Mesothelial cell of epicardium (in vitro differentiated cells): ENCODE results near the gene CSAD. TPM values are rescaled to one million over a fixed set of nuclear protein-coding genes. Genes with fewer than 3 reads are reported as not detected.

Source experiments
- DNase-seq, 2 experiments: peaks; one replicate each; pipeline ENCODE4 v3.0.0; 2021; ENCODE audit warnings: low spot score in 2 of 2; ENCODE audit not compliant: unreplicated experiment in 2 of 2
- H3K27ac Mint-ChIP-seq: 2 replicates; pipeline ENCODE4 v1.8.0; 2021; ENCODE audit warnings: mixed read lengths
- H3K27me3 Mint-ChIP-seq: 2 replicates; pipeline ENCODE4 v1.8.0; 2021; ENCODE audit warnings: low read depth, mixed read lengths
- H3K36me3 Mint-ChIP-seq: 2 replicates; pipeline ENCODE4 v1.8.0; 2021; ENCODE audit warnings: mixed read lengths
- H3K4me1 Mint-ChIP-seq: 2 replicates; pipeline ENCODE4 v1.8.0; 2021; ENCODE audit warnings: mixed read lengths
- H3K4me3 Mint-ChIP-seq: 2 replicates; pipeline ENCODE4 v1.8.0; 2021; ENCODE audit warnings: mild to moderate bottlenecking, moderate library complexity, mixed read lengths
- H3K9me3 Mint-ChIP-seq: 2 replicates; pipeline ENCODE4 v1.8.0; 2021; ENCODE audit warnings: mixed read lengths
- total RNA-seq: library from RNA; stranded (reverse); gene quantifications from 3 replicates; pipeline ENCODE4 v1.2.1, GENCODE V29; 2021
- TF ChIP-seq, protein P1 (sequence below): fragments of 200-600 bp; sonication (generic); IDR thresholded peaks from one replicate; pipeline ENCODE4 v1.5.0; 2021; ENCODE audit warnings: antibody characterized with exemption; ENCODE audit not compliant: unreplicated experiment

Gene CSAD
- total RNA-seq, 1 donor from 2014 or later = 129 TPM

DNA sequence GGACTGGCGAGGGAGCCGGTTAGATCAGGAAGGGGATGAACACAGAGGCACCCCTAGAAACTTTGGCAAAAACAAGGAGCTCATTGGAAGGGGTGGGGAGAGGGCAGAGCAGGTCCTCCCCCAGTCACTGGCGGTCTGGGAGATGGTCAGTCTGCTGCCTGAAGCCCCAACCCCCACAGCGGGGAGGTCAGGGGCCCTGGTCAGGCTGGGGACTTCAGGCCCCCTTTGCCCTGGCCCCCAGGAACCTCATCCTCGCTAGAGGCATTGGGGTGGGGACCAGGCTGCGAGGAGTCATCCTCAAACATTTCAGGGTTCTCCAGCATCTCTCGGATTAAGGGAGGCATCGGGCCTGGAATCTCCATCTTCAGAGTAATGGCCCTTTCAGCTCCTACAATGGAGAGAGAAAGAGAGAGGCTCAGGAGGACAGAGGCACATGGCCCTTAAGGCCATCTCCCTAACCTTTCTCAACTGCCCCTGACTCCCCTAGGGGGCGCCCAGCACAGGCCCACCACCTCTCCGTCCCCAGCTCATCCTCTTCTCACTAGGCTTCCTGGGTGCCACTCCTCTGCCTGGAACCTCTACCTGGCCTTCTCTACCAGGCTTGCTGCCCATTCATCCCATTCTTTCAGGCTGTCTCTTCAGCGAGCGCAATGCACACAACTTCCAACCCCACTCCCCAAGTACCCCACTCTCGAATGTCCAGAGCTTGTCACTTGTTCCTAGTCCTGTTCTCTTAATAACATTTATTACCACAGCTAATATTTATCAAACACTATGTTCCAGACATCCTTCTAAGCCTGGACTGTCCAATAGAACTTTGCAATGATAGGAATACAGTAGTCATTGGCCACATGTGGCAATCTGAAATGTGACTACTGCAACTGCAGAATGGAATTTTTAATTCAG is 31.0 kb upstream of the CSAD start:
- H3K4me3 Mint-ChIP-seq = no peak overlapping the region
- H3K27me3 Mint-ChIP-seq = no peaks in the 10 kb centered on the region

GRCh38 chr12:53210843-53211242 is 30.1 kb upstream of the CSAD start:
- Mint-ChIP-seq H3K27ac (no peak overlapping the region), H3K4me3 (no peak overlapping the region)

More for the DNA sequence above, 31.0 kb upstream of the CSAD start:
- peaks cover 14% of the 10 kb centered on the region for H3K4me1 Mint-ChIP-seq
- H3K9me3 Mint-ChIP-seq = no peaks in the 10 kb centered on the region
- TF ChIP-seq, protein P1, sequence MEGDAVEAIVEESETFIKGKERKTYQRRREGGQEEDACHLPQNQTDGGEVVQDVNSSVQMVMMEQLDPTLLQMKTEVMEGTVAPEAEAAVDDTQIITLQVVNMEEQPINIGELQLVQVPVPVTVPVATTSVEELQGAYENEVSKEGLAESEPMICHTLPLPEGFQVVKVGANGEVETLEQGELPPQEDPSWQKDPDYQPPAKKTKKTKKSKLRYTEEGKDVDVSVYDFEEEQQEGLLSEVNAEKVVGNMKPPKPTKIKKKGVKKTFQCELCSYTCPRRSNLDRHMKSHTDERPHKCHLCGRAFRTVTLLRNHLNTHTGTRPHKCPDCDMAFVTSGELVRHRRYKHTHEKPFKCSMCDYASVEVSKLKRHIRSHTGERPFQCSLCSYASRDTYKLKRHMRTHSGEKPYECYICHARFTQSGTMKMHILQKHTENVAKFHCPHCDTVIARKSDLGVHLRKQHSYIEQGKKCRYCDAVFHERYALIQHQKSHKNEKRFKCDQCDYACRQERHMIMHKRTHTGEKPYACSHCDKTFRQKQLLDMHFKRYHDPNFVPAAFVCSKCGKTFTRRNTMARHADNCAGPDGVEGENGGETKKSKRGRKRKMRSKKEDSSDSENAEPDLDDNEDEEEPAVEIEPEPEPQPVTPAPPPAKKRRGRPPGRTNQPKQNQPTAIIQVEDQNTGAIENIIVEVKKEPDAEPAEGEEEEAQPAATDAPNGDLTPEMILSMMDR = no peak
- H3K27ac Mint-ChIP-seq = no peak overlapping the region
- H3K36me3 Mint-ChIP-seq = peaks cover 18% of the 10 kb centered on the region
- DNase-seq = no peak

DNA sequence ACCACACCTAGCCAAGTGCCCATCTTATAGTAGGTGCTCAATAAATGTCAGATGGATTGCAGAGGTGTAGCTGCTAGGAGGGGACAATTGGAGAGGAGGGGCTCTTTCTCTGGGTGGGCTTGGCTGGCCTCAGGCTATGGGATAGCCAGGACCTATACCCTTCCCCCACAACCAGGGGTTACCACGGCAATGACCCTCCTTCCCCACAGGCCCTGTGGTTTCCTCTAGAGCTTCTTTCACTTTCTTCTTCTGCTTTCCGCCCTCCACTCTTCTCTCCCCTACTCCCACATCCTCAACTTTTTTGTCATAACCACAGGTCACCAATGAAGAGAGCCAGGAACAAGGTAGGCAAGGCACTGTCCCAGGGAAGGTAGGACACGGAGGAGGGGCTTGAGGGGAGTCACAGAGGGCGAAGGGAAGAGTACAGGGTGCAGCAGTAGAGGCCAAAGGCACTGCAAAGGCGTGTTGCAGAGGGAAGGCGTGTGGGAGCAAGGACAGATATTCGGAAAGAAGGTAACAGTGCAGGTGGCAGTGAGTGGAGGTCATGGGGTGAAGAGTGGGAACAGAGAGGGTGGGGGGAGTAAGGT is 28.2 kb upstream of the CSAD start:
- H3K36me3 Mint-ChIP-seq = peaks cover 18% of the 10 kb centered on the region
- H3K4me3 Mint-ChIP-seq = no peak overlapping the region
- no peak for DNase-seq
- no peaks in the 10 kb centered on the region for H3K27me3 Mint-ChIP-seq
- H3K9me3 Mint-ChIP-seq = no peaks in the 10 kb centered on the region
- H3K4me1 Mint-ChIP-seq = peaks cover 5% of the 10 kb centered on the region
- no peak overlapping the region for H3K27ac Mint-ChIP-seq
- TF ChIP-seq, protein P1 = no peak

More at GRCh38 chr12:53210843-53211242, 30.1 kb upstream of the CSAD start:
- TF ChIP-seq, protein P1 = no peak
- no peak for DNase-seq
- peaks cover 18% of the 10 kb centered on the region for H3K36me3 Mint-ChIP-seq
- no peaks in the 10 kb centered on the region for H3K9me3 Mint-ChIP-seq
- H3K27me3 Mint-ChIP-seq = no peaks in the 10 kb centered on the region
- peaks cover 6% of the 10 kb centered on the region for H3K4me1 Mint-ChIP-seq

DNA sequence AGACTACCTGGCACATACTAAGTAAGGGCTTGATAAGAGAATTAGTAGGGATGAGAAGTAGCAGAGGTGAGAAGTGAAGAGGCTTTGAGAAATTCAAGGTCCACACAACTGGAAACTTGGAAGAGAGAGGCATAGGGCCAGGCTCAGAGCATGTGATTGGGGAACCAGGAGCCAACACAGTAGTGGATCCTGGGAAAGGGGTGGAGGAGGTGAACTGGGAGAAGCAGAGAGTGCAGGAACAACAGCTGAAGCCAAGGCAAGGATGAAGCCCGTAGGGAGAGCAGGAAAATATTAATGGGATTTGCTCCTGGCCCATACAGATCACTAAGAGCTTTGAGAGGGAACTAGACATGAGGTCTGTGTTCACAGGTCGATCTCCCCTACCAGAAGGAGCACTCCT is 27.7 kb upstream of the CSAD start:
- no peaks in the 10 kb centered on the region for H3K9me3 Mint-ChIP-seq
- H3K4me1 Mint-ChIP-seq = peaks cover 2% of the 10 kb centered on the region
- no peak for DNase-seq
- no peak overlapping the region for H3K27ac Mint-ChIP-seq
- no peaks in the 10 kb centered on the region for H3K27me3 Mint-ChIP-seq
- TF ChIP-seq, protein P1 = no peak
- no peak overlapping the region for H3K4me3 Mint-ChIP-seq
- peaks cover 14% of the 10 kb centered on the region for H3K36me3 Mint-ChIP-seq

DNA sequence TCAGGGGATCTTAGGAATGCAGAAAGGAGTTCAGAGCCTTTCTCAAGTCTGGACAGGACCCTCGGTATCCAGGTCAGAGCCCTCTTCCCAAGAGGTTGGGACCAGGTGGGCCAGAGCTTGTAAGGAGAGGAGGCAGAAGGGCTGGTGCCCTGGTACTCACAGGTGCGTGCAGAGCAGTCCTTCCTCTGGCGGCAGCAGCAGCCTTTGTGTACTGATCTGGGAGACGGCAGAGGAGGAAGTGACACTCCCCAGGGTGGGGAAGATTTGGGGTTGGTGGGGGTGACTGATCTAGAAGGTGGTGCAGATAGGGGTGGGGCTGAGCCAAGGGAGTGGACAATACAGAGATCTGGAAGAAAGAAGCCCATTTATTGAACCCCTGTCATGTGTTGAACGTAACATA is 26.3 kb upstream of the CSAD start, which contains the start of gene ITGB7:
Gene ITGB7, minus strand, starts transcription at position 210 of the 400 bp plus-strand sequence. CDS start 6,808 bp downstream, outside the sequence.
- no peak for DNase-seq
- peaks cover 8% of the 10 kb centered on the region for H3K36me3 Mint-ChIP-seq
- no peak within 1 kb of the TSS for H3K27ac Mint-ChIP-seq
- no peaks in the 10 kb centered on the region for H3K27me3 Mint-ChIP-seq
- H3K9me3 Mint-ChIP-seq = no peaks in the 10 kb centered on the region
- TF ChIP-seq, protein P1 = no peak
- no peaks in the 10 kb centered on the region for H3K4me1 Mint-ChIP-seq
- no peak within 1 kb of the TSS for H3K4me3 Mint-ChIP-seq
